ENCODE measurements around the gene CETN2.
A peak's percentile ranks its signal among the peaks of the same experiment; 100 is the strongest.

CETN2 gene

DNA sequence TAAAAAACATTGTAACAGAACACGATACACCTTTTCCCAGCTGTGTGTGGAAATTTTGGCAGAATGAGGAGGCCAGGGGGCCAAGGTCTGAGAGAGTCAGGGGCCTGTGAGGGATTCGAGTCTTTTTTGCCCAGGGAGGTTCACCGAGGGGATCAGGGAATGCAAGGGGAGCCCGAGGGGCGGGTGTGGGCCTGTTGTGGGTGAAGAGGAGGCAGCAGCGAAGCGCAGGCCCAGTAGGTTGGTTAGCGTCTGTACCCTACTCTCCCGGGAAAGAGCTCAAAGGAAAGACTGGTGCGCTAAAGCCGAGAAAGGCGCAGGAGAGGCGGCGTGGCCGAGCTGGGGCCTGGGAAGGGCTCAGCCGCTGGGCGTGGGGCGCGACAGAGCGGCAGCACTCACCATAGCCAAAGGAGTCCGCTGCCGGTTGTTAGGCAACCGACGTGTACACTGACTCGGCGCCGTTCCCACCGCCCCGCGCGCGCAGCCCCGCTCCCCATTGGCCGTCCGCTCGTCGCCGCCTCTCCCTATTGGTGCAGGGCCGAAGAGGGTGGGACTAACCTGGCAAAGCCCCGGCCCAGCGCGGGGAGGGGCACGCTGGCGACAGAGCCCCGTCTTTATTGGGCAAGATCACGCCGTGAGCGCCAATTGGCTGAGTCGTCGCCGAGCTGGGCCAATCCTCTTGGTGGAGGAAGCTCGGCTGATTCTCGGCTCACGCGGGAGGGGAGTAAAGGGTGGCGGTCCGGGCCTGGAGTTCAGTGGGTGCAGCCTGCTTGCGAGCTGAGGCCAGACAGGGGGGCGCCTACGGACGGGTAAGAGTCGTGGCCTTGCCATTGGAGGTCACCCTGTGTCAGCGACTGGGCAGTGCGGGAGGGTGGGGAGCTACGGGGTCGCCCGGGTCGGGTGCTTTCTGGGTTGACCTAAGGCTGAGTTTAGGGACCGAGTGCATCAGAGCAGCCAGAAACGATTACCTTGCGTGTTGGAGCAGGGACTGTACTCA is at the start of gene CETN2, which contains the start of gene NSDHL:
CETN2 (minus strand) TSS at position 446 of the 994 bp plus-strand sequence; CDS start at position 399, 47 bp downstream.
NSDHL (plus strand) TSS at position 752 of the 994 bp plus-strand sequence. CDS start 15,262 bp downstream, outside the sequence.
- H3K27me3 ChIP-seq (ENCODE audit: insufficient read depth, insufficient read length) = no peaks in the 10 kb centered on the region
- DNase-seq (ENCODE audit: low read depth, low spot score) = peak; percentile 85
- H3K36me3 ChIP-seq (ENCODE audit: insufficient read depth, insufficient read length, low read length) = peaks cover 27% of the 10 kb centered on the region
- H3K9me3 ChIP-seq (ENCODE audit: insufficient read depth, low read length) = no peaks in the 10 kb centered on the region
- H3K4me1 ChIP-seq (ENCODE audit: insufficient read depth, insufficient read length) = no peaks in the 10 kb centered on the region
- H3K4me3 ChIP-seq (ENCODE audit: insufficient read length, low read depth) = peak within 1 kb of the TSS; percentile 75
- no peak for TF ChIP-seq YY1 (IDR thresholded peaks at IDR 0.05; ENCODE audit: insufficient read depth, insufficient read length)
- TF ChIP-seq SUZ12 (IDR thresholded peaks at IDR 0.05; ENCODE audit: extremely low read depth, insufficient read depth, insufficient read length) = no peak
- TF ChIP-seq ZNF274 (IDR thresholded peaks at IDR 0.05; ENCODE audit: low read depth, low read length) = no peak
- H3K9ac ChIP-seq (ENCODE audit: insufficient read length, low read depth) = peak within 1 kb of the TSS; percentile 85

DNA sequence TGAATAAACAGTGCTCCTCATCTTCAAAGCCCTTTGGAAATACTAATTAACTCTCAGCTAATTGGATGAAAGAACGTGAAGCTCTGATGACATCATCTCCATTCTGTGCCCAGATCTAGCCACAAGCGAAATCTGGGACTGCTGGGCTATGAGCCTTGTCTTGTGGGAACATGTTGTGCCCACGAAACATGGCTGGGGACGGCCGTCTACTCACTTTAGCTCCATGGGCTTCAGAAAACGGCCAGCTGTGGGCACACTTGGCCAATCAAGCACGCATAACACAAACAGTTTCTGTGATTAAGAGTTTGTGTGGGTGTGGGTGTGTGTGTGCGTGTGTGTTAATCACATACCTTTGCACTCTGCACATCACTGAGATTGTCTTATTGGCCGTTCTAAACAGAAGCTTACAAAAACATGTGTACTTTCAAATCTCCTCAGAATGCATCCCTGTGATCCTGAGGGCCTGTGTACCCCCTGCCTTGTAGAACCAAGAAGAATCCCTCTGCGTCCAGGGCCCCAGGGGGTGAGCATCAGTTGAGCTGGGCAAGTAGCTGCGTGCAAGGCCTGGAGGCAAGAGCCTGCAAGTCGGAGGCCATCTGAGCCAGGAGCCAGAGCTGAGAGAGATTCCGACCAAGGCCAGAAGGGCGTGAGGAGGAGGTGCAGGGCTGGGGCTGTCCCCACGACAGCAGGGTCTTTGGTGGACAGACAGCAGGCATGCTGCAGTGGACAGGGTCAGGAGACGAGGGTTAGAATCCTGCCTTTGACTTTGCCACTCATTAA is 48.6 kb upstream of the CETN2 start:
- H3K4me1 ChIP-seq (ENCODE audit: insufficient read depth, insufficient read length) = no peaks in the 10 kb centered on the region
- no peak for DNase-seq (ENCODE audit: low read depth, low spot score)
- H3K27me3 ChIP-seq (ENCODE audit: insufficient read depth, insufficient read length) = no peaks in the 10 kb centered on the region
- H3K9ac ChIP-seq (ENCODE audit: insufficient read length, low read depth) = no peak overlapping the region
- no peaks in the 10 kb centered on the region for H3K36me3 ChIP-seq (ENCODE audit: insufficient read depth, insufficient read length, low read length)
- no peak overlapping the region for H3K4me3 ChIP-seq (ENCODE audit: insufficient read length, low read depth)
- TF ChIP-seq YY1 (IDR thresholded peaks at IDR 0.05; ENCODE audit: insufficient read depth, insufficient read length) (no peak), SUZ12 (IDR thresholded peaks at IDR 0.05; ENCODE audit: extremely low read depth, insufficient read depth, insufficient read length) (no peak), ZNF274 (IDR thresholded peaks at IDR 0.05; ENCODE audit: low read depth, low read length) (no peak)
- H3K9me3 ChIP-seq (ENCODE audit: insufficient read depth, low read length) = no peaks in the 10 kb centered on the region

DNA sequence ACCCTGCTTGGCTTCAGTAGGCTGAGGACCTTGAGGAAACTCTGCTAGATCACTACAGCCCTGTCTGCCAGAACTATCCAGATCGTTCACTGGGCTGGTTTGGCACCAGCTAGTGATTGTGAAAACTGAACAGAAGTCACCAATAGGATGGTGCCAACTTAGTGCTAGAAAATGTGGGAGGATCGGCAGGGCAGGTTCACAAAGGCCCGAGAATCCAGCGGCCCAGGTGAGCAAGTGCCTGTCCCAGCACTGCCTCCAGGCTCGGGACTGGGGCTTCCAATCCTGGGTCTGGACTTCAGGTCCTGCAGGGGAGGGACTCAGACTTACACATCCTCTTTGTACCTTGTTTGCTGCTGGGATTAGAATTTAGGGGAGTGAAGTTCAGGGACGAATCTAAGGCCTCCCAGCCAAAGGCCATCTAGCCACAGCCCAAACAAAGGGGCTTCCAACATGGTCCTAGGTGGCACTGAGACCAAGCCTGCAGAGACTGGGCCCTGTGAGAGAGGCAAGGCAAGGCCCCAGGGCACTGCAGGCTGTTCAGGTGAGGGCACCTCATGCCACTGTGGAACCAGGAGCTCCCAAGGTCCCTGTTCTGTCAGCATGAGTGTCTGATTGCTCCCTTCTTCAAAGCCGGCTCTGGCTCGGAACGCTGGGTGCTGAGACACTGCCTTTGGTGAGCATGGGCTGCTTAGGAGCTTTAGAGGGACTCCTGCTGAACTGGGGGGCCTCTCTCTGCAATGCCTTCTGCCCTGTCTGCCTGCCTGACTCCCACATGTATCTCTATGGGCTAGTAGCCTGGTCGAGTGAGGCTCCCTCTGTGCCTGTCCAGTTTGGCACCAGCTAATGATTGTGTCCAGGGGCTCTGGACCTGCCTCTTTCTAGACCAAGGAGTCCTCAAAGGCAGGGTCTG is 46.6 kb upstream of the CETN2 start:
- H3K9me3 ChIP-seq (ENCODE audit: insufficient read depth, low read length) = no peaks in the 10 kb centered on the region
- no peak for TF ChIP-seq ZNF274 (IDR thresholded peaks at IDR 0.05; ENCODE audit: low read depth, low read length)
- no peaks in the 10 kb centered on the region for H3K4me1 ChIP-seq (ENCODE audit: insufficient read depth, insufficient read length)
- no peak for DNase-seq (ENCODE audit: low read depth, low spot score)
- H3K36me3 ChIP-seq (ENCODE audit: insufficient read depth, insufficient read length, low read length) = no peaks in the 10 kb centered on the region
- no peak overlapping the region for H3K9ac ChIP-seq (ENCODE audit: insufficient read length, low read depth)
- no peaks in the 10 kb centered on the region for H3K27me3 ChIP-seq (ENCODE audit: insufficient read depth, insufficient read length)
- H3K4me3 ChIP-seq (ENCODE audit: insufficient read length, low read depth) = no peak overlapping the region

- TF ChIP-seq YY1 (IDR thresholded peaks at IDR 0.05; ENCODE audit: insufficient read depth, insufficient read length) = no peak
- TF ChIP-seq SUZ12 (IDR thresholded peaks at IDR 0.05; ENCODE audit: extremely low read depth, insufficient read depth, insufficient read length) = no peak
- no peak for TF ChIP-seq ZNF274 (IDR thresholded peaks at IDR 0.05; ENCODE audit: low read depth, low read length)
Measured at GRCh38 chrX:152873361-152873760, 42.8 kb upstream of the CETN2 start.

GRCh38 chrX:152872522-152872921 is 42.0 kb upstream of the CETN2 start:
- H3K4me3 ChIP-seq (ENCODE audit: insufficient read length, low read depth) = no peak overlapping the region
- H3K9ac ChIP-seq (ENCODE audit: insufficient read length, low read depth) = no peak overlapping the region
- TF ChIP-seq SUZ12 (IDR thresholded peaks at IDR 0.05; ENCODE audit: extremely low read depth, insufficient read depth, insufficient read length) (no peak), YY1 (IDR thresholded peaks at IDR 0.05; ENCODE audit: insufficient read depth, insufficient read length) (no peak), ZNF274 (IDR thresholded peaks at IDR 0.05; ENCODE audit: low read depth, low read length) (no peak)
- H3K36me3 ChIP-seq (ENCODE audit: insufficient read depth, insufficient read length, low read length) = peaks cover 24% of the 10 kb centered on the region
- DNase-seq (ENCODE audit: low read depth, low spot score) = no peak
- no peaks in the 10 kb centered on the region for H3K27me3 ChIP-seq (ENCODE audit: insufficient read depth, insufficient read length)
- no peaks in the 10 kb centered on the region for H3K9me3 ChIP-seq (ENCODE audit: insufficient read depth, low read length)
- no peaks in the 10 kb centered on the region for H3K4me1 ChIP-seq (ENCODE audit: insufficient read depth, insufficient read length)

More at GRCh38 chrX:152873361-152873760, 42.8 kb upstream of the CETN2 start:
- Histone ChIP-seq H3K9me3 (ENCODE audit: insufficient read depth, low read length) (no peaks in the 10 kb centered on the region), H3K9ac (ENCODE audit: insufficient read length, low read depth) (no peak overlapping the region), H3K36me3 (ENCODE audit: insufficient read depth, insufficient read length, low read length) (peaks cover 21% of the 10 kb centered on the region), H3K4me3 (ENCODE audit: insufficient read length, low read depth) (no peak overlapping the region), H3K4me1 (ENCODE audit: insufficient read depth, insufficient read length) (no peaks in the 10 kb centered on the region), H3K27me3 (ENCODE audit: insufficient read depth, insufficient read length) (no peaks in the 10 kb centered on the region)
- DNase-seq (ENCODE audit: low read depth, low spot score) = no peak

DNA sequence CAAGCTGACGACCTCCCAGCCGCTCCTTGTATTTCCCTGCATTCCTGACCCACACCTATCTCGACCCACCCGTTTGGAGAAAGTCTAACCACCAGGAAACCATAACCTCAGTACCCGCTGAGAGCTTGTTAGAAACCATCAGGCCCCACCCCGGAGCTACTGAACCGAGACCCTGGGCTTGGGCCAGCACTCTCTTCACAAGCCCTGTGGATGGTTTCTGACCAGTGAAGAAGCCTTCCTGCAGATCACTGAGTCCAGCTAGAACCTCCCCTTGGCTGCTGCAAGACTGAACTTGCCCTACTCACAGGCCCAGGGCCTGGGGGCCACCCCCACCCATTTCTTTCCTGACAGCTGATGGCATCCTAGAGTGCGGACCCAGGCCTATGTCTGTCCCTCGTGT is 40.7 kb upstream of the CETN2 start:
- no peak overlapping the region for H3K4me3 ChIP-seq (ENCODE audit: insufficient read length, low read depth)
- no peaks in the 10 kb centered on the region for H3K4me1 ChIP-seq (ENCODE audit: insufficient read depth, insufficient read length)
- no peaks in the 10 kb centered on the region for H3K27me3 ChIP-seq (ENCODE audit: insufficient read depth, insufficient read length)
- peaks cover 34% of the 10 kb centered on the region for H3K36me3 ChIP-seq (ENCODE audit: insufficient read depth, insufficient read length, low read length)
- H3K9me3 ChIP-seq (ENCODE audit: insufficient read depth, low read length) = no peaks in the 10 kb centered on the region
- TF ChIP-seq YY1 (IDR thresholded peaks at IDR 0.05; ENCODE audit: insufficient read depth, insufficient read length) = no peak
- TF ChIP-seq SUZ12 (IDR thresholded peaks at IDR 0.05; ENCODE audit: extremely low read depth, insufficient read depth, insufficient read length) = no peak
- no peak for TF ChIP-seq ZNF274 (IDR thresholded peaks at IDR 0.05; ENCODE audit: low read depth, low read length)
- DNase-seq (ENCODE audit: low read depth, low spot score) = no peak
- no peak overlapping the region for H3K9ac ChIP-seq (ENCODE audit: insufficient read length, low read depth)

All from NT2/D1 (cell line).